GM18951 (cell line): ENCODE measurements around the gene KMT2E.

Source experiments
- POLR2A ChIP-seq: IDR thresholded peaks from 4 replicates; pipeline ENCODE4 v1.6.1; 2011; ENCODE audit warnings: mild to moderate bottlenecking; ENCODE audit not compliant: insufficient read length, insufficient read depth; ENCODE audit errors: extremely low read depth
- in situ Hi-C: fragments of 300-500 bp; cut with MboI; formaldehyde crosslinking; loops from one replicate; pipeline ENCODE4 v1.12.0; 2022; ENCODE audit warnings: low sequenced_read_pairs, mixed read lengths, inconsistent platforms; ENCODE audit not compliant: unreplicated experiment

Gene KMT2E

DNA sequence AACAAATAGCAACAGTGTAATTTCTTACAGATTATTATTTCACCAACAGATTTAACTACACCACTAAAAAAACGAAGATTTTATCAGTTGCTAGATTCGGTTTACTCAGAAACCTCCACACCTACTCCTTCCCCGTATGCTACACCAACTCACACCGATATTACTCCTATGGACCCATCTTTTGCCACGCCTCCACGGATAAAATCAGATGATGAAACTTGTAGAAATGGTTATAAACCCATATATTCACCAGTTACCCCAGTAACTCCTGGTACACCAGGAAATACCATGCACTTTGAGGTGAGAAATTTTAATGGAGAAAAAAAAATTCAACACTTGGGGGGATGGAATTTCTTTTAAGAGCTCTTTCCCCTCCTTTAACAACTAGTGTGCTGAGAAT is 92.5 kb downstream of the KMT2E start:
- TF ChIP-seq POLR2A, result no peak
- in situ Hi-C loops, result no loop called here

DNA sequence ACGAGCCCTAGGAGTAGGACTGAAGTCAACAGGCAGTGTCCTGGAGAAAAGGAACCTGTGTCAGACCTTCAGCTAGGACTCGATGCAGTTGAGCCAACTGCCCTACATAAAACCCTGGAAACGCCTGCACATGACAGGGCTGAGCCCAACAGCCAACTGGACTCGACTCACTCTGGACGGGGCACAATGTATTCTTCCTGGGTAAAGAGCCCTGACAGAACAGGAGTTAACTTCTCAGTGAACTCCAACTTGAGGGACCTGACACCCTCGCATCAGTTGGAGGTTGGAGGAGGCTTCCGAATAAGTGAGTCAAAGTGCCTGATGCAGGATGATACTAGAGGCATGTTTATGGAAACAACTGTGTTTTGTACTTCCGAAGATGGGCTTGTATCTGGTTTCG is 93.5 kb downstream of the KMT2E start:
- TF ChIP-seq POLR2A, result no peak
- in situ Hi-C loops, result no loop called here

DNA sequence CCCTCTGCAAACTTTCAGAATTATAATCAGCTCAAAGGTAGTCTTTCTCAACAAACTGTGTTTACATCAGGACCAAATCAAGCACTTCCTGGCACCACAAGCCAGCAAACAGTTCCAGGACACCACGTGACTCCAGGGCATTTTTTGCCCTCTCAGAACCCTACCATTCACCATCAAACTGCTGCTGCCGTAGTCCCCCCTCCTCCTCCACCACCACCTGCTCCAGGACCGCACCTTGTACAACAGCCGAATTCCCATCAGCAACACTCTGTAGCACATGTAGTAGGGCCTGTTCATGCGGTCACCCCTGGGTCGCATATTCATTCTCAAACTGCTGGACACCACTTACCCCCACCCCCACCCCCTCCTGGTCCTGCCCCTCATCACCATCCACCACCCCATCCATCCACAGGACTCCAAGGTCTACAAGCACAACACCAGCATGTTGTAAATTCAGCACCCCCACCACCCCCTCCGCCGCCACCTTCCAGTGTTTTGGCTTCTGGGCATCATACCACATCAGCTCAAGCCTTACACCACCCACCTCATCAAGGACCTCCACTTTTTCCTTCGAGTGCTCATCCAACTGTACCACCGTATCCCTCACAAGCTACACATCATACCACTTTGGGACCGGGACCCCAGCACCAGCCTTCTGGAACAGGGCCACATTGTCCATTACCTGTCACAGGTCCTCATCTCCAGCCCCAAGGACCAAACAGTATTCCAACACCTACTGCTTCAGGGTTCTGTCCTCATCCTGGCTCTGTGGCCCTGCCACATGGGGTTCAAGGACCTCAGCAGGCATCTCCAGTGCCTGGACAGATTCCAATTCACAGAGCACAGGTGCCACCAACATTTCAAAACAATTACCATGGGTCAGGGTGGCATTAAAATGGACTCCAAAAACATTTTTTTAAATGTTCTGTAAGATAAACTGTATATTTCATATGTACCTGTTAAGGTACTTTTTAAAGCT is 98.7 kb downstream of the KMT2E start:
- TF ChIP-seq POLR2A, result no peak
- in situ Hi-C loops, result no loop called here

DNA sequence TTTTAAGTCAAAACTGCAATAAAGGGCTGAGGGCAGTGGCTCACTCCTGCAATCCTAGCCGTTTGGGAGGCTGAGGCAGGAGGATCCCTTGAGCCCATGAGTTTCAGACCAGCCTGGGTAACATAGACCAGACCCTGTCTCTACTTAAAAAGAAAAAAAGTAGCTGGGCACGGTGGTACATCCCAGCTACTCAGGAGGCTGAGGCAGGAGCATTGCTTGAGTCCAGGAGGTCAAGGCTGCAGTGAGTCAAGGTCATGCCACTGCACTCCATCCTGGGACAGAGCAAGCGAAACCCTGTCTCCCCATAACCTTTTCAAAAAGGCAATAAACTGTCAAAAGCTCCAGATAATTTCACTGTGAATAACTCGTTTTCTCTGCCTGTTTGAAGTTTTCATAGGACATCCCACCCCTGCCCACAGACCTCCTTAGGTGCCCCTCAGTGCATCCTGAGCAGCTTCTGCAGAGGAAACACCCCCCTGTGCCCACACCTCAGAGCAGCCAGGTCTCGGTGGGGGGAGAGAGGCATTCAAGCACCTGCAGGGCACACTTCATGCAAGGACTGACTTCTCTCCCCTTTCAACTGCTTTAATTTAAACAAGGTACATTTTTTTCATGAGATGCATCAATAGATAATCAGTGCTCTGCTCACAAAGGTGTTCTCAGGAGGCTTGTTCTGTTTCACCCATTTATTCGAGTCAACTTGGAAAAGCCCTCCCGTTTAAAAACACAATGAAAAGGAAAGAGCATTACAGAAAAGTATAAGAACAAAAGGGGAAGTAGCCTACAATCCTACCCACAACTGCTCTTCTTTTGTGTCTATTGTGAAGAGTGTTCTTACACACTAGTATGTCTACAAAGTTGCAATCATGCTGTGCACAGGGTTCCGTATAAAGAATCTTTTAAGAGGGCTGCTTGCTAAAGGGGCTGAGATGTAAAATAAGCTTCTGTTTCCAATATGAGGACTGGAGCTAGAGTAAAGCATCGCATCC is 104.9 kb downstream of the KMT2E start:
- TF ChIP-seq POLR2A, result no peak
- in situ Hi-C loops, result no loop called here

DNA sequence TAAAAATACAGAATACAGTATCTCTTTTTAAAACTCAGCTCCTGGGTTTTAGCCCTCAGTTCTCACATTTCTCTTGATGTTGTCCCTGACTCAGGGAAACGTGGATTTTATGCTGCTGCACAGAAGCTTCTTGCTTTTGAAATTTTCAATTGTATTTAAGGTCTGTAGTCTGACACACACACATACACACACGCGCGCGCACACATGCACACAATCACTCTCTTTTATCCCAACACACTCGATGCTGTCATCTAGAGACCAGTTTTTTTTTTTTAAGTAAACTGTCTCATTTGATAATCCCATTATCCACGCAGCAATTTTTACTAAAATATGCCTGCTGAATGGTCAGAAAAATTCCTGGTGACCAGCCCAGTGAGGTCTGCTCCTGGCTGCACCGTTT is 108.6 kb downstream of the KMT2E start:
- TF ChIP-seq POLR2A, result no peak
- in situ Hi-C loops, result no loop called here

DNA sequence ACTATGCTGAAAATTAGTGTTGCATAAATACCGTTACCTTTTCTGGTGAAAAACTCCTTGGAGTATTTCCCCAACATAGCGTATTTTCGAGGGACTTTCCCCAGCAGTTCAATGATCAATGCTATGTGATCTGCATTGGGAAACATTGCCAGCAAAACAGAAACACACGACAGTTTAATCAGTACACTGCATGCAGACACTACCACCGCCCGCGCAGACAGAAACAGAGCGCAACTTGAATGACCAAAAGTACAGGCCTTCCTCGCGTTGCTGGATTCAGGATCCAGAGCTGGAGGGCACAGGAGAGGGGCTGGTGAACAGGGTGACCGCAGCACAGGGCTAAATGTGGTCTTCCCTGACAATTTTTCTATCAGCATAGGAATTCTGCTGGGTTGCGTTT is 111.7 kb downstream of the KMT2E start:
- TF ChIP-seq POLR2A, result no peak
- in situ Hi-C loops, result loop anchor here (25.0 kb wide), 1 partner anchor 212 kb away; no protein-coding TSS in a partner anchor

GRCh38 chr7:105126436-105126975 is 112.5 kb downstream of the KMT2E start:
- TF ChIP-seq POLR2A, result no peak
- in situ Hi-C loops, result loop anchor here (25.0 kb wide), 1 partner anchor 211 kb away; no protein-coding TSS in a partner anchor

- in situ Hi-C loops, result loop anchor here (25.0 kb wide), 1 partner anchor 210 kb away; no protein-coding TSS in a partner anchor
- TF ChIP-seq POLR2A, result no peak
Observed at GRCh38 chr7:105127179-105127578, 113.2 kb downstream of the KMT2E start.

DNA sequence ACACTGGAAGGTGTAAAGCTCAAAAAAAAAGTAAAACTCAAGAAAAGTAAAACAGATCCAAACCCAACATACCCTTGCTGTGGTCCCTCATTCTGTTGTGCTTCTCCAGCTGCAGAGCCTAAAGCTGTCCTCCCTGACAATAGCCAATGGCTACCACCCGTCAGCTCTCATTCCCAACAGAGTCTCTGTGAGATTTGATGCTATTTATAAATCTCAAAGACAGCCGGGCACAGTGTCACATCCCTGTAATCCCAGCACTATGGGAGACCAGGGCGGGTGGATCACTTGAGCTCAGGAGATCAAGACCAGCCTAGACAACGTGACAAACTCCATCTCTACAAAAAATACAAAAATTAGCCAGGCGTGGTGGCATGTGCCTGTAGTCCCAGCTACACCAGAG is 116.0 kb downstream of the KMT2E start:
- no peak for TF ChIP-seq POLR2A
- in situ Hi-C loops, result loop anchor here (25.0 kb wide), 1 partner anchor 207 kb away; no protein-coding TSS in a partner anchor

DNA sequence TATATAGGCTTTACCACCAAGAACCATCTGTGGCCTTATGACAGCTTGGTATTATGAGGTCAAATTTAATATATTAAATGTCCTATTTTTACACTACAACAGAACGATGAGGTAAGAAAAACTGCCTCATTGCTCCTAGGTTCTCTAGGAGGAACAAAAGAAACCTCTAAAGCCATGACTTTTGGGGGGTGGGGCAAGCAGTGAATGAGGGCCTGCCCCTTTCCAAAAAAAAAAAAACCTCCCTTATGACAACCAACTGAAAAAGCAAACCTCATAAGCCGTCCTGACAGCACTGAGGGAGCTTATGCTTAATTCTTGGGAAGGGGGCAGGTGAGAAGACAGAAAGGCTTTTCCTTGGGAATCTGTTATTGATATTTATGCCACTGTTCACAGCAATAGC is 116.6 kb downstream of the KMT2E start:
- no peak for TF ChIP-seq POLR2A
- in situ Hi-C loops, result loop anchor here (25.0 kb wide), 1 partner anchor 207 kb away; no protein-coding TSS in a partner anchor

- in situ Hi-C loops, result loop anchor here (25.0 kb wide), 1 partner anchor 206 kb away; no protein-coding TSS in a partner anchor
- no peak for TF ChIP-seq POLR2A
Observed at GRCh38 chr7:105131033-105131656, 117.1 kb downstream of the KMT2E start.

- no peak for TF ChIP-seq POLR2A
- in situ Hi-C loops, result loop anchor here (25.0 kb wide), 1 partner anchor 205 kb away; no protein-coding TSS in a partner anchor
Observed at GRCh38 chr7:105131890-105132289, 117.9 kb downstream of the KMT2E start.
